H54 (cell line): ENCODE results near the gene ZNF213.

Source experiments
- DNase-seq: peaks from one replicate; pipeline ENCODE4 v3.0.0; 2011; ENCODE audit warnings: low spot score, mixed read lengths; ENCODE audit not compliant: insufficient read length
- FAIRE-seq: peaks from 3 replicates; lab custom pipeline; 2011; peaks lifted over from hg19 to GRCh38; lab: Jason Lieb, UNC
- POLR2A ChIP-seq: IDR thresholded peaks from 2 replicates; pipeline ENCODE4 v1.6.1; 2011; ENCODE audit warnings: low read depth, mild to moderate bottlenecking, low read length

The ZNF213 gene

GRCh38 chr16:3113765-3114479 is 20.9 kb upstream of the ZNF213 start:
- no peak for FAIRE-seq
- DNase-seq, result peak; percentile 63
- TF ChIP-seq POLR2A, result no peak

DNA sequence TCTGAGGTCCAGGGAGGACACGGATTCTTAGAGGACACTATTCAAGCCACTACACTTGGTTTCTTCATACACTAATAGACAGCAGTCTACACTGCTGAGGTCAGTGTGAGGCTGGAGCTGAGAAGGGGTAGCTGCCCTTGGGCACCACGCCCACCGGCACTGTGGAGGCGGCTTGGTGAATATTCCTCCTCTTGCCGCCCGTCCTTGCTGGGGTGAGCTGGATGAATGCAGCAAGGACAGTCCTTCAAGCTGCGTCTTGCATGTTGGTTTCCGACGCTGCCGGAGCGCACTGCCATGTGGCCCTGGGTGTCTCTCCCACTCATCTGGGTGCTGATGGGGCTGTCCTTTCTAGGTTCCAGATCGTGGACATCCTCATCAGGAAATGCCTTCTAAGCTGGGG is 19.8 kb upstream of the ZNF213 start:
- DNase-seq (no peak), FAIRE-seq (no peak)
- no peak for TF ChIP-seq POLR2A

DNA sequence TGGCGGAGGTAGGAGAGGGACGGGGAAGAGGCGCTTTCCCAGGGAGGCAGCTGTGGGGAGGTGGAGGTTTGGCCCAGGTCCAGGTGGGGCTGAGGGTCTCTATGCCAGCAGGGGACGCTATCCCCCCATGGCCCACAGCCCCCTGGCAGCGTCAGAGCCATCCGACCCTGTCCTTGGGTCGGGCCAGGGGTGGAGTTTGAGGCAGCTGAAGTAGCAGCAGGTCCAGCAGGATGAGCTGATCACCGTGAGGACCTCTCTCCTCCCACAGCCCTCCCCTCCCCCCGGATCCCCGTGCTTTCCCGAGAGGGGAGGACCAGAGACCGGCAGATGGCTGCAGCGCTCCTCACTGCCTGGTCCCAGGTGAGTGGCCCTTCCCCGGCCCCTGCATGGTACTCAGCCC is 19.3 kb upstream of the ZNF213 start:
- TF ChIP-seq POLR2A, result no peak
- DNase-seq (no peak), FAIRE-seq (no peak)

DNA sequence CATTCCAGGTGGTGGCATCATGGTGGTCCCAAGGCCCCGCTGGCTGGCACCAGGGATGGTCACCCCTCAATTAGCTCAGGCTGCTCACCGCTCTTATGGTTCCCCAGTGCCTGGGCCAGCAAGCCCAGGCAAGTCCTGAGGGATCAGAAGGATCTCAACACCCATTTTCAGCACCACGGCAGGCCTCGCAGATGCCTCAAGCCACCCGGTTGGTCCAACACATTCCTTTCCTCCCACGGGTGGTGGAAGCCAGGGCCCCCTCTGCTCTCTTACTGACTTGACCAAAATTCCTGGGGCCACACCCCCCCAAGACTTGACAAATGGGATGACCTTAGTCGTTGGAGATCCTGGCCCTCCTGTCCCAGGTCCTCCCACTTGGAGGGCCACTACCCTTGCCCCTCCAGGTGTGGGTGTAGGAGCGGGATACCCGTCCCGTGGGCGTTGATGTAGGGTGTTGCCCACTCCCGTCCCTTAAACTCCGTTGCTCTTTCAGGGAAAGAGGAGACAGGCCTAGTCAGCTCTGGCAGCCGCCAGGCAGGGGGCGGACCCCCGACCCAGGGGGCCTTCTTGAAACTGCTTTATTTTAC is 16.5 kb upstream of the ZNF213 start:
- TF ChIP-seq POLR2A, result no peak
- FAIRE-seq (no peak), DNase-seq (no peak)

- no peak for DNase-seq
- TF ChIP-seq POLR2A, result no peak
- FAIRE-seq, result no peak
Observed at GRCh38 chr16:3118846-3119245, 16.0 kb upstream of the ZNF213 start.

GRCh38 chr16:3119286-3119685 is 15.5 kb upstream of the ZNF213 start:
- DNase-seq (no peak), FAIRE-seq (no peak)
- TF ChIP-seq POLR2A, result no peak

DNA sequence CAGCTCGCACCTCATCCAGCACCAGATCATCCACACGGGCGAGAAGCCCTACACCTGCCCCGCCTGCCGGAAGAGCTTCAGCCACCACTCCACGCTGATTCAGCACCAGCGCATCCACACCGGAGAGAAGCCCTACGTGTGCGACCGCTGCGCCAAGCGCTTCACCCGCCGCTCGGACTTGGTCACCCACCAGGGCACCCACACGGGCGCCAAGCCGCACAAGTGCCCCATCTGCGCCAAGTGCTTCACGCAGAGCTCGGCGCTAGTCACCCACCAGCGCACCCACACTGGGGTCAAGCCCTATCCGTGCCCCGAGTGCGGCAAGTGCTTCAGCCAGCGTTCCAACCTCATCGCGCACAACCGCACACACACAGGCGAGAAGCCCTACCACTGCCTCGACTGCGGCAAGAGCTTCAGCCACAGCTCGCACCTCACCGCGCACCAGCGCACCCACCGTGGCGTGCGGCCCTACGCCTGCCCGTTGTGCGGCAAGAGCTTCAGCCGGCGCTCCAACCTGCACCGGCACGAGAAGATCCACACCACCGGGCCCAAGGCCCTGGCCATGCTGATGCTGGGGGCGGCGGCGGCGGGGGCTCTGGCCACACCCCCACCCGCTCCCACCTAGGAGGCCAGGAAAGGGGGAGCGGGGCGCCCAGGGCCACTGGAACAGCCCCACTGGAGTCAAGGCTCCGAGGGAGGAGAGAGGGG is 15.0 kb upstream of the ZNF213 start:
- TF ChIP-seq POLR2A, result no peak
- no peak for DNase-seq
- no peak for FAIRE-seq

- no peak for FAIRE-seq
- DNase-seq, result no peak
- no peak for TF ChIP-seq POLR2A
Observed at GRCh38 chr16:3120435-3120834, 14.4 kb upstream of the ZNF213 start.

DNA sequence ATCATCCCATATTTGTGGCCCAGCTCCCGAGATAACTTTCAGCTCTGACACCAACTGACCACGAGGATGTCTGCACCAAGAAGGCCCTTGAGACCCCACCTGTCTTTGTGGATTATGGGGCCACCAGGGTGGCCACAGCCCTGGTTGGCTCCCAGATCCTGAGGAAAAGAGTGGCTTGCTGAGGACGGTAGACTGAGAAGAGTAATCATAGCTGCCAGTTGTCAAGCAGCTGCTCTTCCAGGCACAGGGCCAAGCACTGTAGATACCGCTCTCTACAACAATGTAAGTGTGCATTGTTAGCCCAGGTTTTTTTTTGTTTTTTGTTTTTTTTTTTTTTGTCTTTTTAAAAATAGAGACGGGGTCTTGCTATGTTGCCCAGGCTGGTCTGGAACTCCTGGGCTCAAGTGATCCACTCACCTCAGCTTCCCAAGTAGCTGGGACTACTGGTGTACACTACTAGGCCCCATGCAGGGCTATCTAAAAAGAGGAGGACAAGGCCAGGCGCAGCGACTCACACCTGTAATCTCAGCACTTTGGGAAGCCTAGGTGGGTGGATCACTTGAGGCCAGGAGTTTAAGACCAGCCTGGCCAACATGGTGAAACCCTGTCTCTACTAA is 12.9 kb upstream of the ZNF213 start:
- TF ChIP-seq POLR2A, result no peak
- DNase-seq (no peak), FAIRE-seq (no peak)

- no peak for DNase-seq
- FAIRE-seq, result no peak
- TF ChIP-seq POLR2A, result no peak
Observed at GRCh38 chr16:3122926-3123570, 11.8 kb upstream of the ZNF213 start.

DNA sequence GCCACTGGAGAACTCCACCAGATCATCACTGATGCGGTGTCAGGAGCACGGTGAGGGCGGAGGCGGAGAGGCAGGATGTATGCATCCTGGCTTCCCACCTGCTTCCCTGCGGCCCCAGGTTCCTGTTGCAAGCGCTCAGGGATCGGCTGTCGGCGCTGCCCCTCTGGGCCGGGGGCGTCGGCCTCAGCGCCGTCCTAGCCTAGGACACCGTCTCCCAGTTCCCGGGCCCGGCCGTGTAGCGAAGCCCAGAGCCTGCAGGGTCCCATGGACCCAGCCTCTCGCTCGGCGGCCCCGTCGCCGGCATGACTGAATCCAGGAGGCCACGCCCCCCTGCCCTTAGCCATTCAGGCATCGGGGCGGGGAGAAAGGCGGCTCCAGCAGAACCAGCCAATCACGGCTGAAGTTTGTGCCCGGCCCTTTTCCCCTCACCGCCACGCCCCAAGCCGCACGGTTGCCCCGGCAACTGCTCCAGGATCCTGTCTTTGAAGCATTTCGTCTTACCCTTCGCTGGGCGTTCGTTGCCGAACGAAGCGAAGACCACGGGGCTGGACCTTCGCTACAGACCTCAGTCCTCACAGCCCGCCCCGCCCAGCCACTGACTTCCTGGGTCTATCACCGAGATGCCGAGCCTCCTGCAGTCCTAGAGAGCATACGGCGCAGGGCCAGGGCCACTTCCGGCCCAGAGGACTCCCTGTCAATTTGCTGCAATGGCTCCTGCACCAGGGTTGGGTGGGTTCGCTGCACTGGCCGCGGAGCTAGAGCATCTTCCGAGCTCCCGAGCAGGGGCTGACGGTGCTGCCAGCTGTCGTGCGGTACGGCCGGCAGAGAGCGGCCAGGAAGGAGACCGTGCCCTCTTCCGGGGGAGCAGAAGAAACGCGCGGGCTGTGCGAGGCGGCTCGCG is 10.6 kb upstream of the ZNF213 start:
- TF ChIP-seq POLR2A, result peak; percentile 67; the same call in 1 of the 2 replicates
- FAIRE-seq (peak; percentile 20), DNase-seq (peak; percentile 87)

DNA sequence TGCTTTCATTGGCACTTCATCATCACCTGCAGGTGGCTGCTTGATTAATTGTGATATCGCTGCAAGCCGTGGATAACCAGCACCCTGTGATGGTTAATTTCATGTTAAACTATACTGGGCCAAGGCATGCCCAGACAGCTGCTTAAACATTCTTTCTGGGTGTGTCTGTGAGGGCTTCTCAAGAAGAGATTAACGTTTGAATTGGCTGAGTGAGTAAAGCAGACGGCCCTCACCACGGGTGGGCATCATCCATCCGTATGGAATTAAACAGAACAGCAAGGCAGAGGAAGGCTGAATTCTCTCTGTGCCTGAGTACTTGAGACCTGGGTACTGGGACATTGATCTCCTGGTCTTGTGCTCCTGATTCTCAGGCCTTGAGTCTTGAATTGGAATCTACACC is 7.1 kb upstream of the ZNF213 start:
- DNase-seq (no peak), FAIRE-seq (no peak)
- TF ChIP-seq POLR2A, result no peak
